COLO668 (cell line): Measurements from ENCODE around the gene TTC9B.

Experiments
- DNase-seq: peaks from one replicate; lab custom pipeline; 2025; ENCODE audit not compliant: unreplicated experiment; lab: John Stamatoyannopoulos, UW

Gene TTC9B

DNA sequence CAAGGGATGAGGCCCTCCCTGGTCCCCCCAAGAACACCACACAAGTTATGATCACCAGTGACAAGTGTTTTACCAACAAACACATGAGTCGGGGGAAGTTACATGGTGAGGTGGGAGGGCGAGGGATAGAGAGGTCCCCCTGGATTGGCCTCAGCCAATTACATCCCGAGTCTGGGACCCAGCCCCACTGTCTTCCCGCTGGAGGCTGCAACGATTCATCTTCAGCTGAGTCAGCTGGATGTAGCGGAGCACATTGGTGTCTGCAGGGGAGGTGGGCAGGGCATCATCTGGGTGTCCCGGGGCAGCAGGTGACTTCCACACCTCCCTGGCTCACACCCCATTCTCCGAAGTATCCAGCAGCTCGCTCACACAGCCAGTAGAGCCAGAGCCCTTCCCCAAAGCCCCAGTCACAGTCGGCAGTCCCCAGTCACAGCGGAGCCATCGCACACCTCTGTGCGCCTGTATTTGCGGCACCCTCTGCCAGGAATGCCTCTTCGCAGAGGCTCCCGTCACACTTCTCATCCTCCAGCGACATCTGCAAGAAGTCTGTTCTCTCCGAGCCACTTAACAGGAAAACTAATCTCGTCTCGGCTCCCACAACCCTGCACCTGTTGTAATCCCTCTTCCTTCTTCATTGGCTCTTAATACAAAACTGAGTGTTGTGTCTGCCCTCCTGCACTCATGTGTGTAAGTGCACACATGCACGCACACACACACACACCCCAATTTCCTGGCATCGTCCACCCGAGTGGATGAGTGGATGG lies 2.0 kb downstream of the TTC9B start:
- peak; percentile 12 for DNase-seq

DNA sequence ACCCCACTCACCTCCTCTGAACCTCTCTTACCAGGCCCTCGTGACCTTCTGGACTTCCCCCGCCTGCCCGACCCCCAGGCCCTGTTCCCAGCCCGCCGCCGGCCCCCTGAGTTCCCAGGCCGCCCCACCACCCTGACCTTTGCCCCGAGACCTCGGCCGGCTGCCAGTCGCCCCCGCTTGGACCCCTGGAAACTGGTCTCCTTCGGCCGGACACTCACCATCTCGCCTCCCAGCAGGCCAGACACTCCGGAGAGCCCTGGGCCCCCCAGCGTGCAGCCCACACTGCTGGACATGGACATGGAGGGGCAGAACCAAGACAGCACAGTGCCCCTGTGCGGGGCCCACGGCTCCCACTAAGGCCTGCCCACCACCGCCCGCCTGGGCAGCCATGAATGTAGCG lies 3.2 kb downstream of the TTC9B start:
- no peak for DNase-seq

GRCh38 chr19:40213882-40214570 lies 4.2 kb downstream of the TTC9B start:
- no peak for DNase-seq

- no peak for DNase-seq
Observed at GRCh38 chr19:40213251-40213829, 4.8 kb downstream of the TTC9B start.

- no peak for DNase-seq
Observed at GRCh38 chr19:40210889-40211288, 7.3 kb downstream of the TTC9B start.

DNA sequence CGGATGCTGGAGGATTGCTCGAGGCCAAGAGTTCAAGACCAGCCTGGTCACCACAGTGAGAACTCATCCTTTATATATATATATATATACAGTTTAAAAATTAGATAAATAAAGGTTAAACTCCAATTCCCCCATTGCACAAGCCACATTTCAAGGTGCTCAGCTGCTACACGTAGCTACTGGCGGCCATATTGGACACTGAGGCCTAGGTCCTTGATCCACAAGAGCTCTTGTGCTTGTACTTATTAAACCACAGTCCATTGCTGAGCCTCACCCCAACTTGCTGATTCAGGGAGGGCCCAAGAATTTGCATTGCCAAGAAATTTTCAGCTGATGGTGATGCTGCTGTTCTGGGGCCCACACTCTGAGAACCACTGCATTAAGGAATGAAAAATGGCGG lies 9.6 kb downstream of the TTC9B start:
- DNase-seq: no peak

DNA sequence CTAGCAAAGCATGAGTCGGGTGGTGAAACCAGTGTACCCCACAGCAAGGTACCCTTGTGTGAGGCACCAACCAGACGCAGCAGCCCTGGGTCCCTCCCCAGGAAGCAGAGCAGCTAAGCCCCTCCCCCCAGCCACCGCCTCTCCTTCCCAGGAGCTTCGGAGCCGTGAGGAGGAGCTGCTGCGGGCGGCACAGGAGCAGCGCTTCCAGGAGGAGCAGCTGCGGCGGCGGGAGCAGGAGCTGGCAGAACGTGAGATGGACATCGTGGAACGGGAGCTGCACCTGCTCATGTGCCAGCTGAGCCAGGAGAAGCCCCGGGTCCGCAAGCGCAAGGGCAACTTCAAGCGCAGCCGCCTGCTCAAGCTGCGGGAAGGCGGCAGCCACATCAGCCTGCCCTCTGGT lies 12.4 kb downstream of the TTC9B start:
- DNase-seq: no peak

- DNase-seq: no peak
Observed at GRCh38 chr19:40204381-40204780, 13.8 kb downstream of the TTC9B start.

DNA sequence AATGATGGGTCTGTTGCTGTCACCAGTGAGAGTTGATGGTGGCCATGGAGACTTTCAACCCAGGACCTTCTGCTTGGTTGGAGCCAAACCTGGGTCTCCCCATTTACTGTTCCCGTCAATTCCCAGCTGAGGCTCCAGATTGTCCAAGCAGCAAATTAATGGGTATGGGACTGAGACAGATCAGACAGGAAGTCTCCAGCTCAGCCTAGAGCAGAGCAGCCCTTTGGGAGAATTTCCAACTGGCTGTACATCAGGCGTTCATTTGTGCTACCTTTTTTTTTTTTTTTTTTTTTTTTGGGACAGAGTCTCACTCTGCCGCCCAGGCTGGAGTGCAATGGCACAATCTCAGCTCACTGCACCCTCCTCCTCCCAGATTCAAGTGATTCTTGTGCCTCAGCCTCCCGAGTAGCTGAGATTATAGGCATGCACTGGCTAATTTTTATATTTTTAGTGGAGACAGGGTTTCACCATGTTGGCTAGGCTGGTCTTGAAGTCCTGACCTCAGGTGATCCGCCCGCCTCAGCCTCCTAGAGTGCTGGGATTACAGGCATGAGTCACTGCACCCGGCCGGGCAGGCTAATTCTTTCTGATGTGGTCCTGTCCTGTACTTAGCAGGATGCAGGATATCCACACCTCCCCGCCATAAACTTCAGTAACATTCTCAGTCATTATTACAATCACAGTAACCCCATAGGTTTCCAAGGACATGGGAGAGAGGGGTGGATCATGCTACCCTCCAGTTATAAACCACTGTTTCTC lies 17.7 kb downstream of the TTC9B start:
- no peak for DNase-seq

GRCh38 chr19:40198272-40198990 lies 19.8 kb downstream of the TTC9B start:
- DNase-seq: no peak

DNA sequence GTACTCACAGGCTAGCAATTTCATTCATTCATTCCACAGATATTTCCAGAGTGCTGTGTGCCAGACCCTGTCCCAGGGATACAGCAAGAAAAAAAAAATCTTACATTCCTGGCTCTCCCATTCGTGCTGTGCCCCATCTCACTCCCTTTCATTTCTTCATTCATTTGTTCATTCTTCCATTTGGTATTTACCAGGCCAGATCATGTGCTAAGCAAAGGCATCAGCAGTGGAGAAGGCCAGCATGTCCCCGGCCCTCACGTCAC lies 24.7 kb downstream of the TTC9B start:
- no peak for DNase-seq

GRCh38 chr19:40192758-40193586 lies 25.2 kb downstream of the TTC9B start:
- DNase-seq: no peak

DNA sequence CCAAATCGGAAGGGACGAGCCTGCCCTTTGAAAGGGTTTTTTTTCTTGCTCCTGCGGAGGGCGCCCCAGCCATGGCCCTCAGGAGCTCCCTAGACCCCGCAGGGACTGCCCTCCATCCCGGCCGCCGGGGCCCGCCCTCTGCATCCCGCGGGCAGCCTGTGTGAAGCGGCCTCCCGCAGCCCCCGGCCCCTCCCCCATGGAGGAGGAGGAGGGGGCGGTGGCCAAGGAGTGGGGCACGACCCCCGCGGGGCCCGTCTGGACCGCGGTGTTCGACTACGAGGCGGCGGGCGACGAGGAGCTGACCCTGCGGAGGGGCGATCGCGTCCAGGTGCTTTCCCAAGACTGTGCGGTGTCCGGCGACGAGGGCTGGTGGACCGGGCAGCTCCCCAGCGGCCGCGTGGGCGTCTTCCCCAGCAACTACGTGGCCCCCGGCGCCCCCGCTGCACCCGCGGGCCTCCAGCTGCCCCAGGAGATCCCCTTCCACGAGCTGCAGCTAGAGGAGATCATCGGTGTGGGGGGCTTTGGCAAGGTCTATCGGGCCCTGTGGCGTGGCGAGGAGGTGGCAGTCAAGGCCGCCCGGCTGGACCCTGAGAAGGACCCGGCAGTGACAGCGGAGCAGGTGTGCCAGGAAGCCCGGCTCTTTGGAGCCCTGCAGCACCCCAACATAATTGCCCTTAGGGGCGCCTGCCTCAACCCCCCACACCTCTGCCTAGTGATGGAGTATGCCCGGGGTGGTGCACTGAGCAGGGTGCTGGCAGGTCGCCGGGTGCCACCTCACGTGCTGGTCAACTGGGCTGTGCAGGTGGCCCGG lies 26.1 kb downstream of the TTC9B start:
- DNase-seq: peak; percentile 19

- DNase-seq: peak; percentile 74
Observed at GRCh38 chr19:40190891-40191835, 27.0 kb downstream of the TTC9B start, which contains the start of gene MAP3K10. TSS of gene MAP3K10 (plus strand) at chr19:40191426. CDS start at chr19:40192032, 606 bp downstream.

DNA sequence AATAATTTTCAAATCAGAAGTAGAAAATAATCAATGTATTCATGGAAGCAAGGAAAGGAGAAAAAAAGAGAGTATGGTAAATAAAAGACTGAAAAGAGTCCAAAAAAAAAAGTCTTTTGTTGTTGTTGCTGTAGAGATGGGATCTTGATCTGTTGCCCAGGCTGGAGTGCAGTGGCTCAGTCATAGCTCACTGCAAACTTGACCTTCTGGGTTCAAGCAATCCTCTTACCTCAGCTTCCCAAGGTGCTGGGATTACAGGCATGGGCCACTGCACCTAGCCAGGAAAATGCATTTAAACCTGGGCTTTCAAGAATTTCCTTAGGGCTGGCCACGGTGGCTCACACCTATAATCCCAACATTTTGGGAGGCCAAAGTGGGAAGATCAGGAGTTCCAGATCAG lies 33.9 kb downstream of the TTC9B start:
- no peak for DNase-seq

GRCh38 chr19:40178756-40179155 lies 39.4 kb downstream of the TTC9B start:
- no peak for DNase-seq

- no peak for DNase-seq
Observed at GRCh38 chr19:40177286-40178070, 40.7 kb downstream of the TTC9B start.
